Peyer's patch (tissue), 4 donors: ENCODE results near the gene SNUPN.

Source experiments
- POLR2A ChIP-seq, 2 donors: fragments of 450-650 bp; IDR thresholded peaks; one replicate each; pipeline ENCODE4 v1.5.1; 2017; ENCODE audit warnings: antibody characterized with exemption in 2 of 2, mild to moderate bottlenecking in 2 of 2, moderate library complexity in 2 of 2
- TF ChIP-seq, protein P1 (sequence below), 6 experiments: fragments of 450-650 bp in 4 of 6; fragments of 200-600 bp in 2 of 6; sonication (generic) in 1 of 6; IDR thresholded peaks; one replicate each; pipeline ENCODE4 v1.5.1; 2017 to 2019; ENCODE audit warnings: antibody characterized with exemption in 6 of 6, mild to moderate bottlenecking in 3 of 6, moderate library complexity in 1 of 6

GRCh38 chr15:75651810-75652543 lies 26.5 kb upstream of the SNUPN start:
- TF ChIP-seq, protein P1, sequence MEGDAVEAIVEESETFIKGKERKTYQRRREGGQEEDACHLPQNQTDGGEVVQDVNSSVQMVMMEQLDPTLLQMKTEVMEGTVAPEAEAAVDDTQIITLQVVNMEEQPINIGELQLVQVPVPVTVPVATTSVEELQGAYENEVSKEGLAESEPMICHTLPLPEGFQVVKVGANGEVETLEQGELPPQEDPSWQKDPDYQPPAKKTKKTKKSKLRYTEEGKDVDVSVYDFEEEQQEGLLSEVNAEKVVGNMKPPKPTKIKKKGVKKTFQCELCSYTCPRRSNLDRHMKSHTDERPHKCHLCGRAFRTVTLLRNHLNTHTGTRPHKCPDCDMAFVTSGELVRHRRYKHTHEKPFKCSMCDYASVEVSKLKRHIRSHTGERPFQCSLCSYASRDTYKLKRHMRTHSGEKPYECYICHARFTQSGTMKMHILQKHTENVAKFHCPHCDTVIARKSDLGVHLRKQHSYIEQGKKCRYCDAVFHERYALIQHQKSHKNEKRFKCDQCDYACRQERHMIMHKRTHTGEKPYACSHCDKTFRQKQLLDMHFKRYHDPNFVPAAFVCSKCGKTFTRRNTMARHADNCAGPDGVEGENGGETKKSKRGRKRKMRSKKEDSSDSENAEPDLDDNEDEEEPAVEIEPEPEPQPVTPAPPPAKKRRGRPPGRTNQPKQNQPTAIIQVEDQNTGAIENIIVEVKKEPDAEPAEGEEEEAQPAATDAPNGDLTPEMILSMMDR (IDR thresholded peaks at IDR 0.05): no peak
- TF ChIP-seq POLR2A (IDR thresholded peaks at IDR 0.05): no peak
